ENCODE data around the gene PRRX2.
"Not testable (repeated sequence)": the region's sequence is repeated elsewhere in the genome, so short reads cannot be mapped to it uniquely, and the experiment has no call there.

PRRX2 gene

DNA sequence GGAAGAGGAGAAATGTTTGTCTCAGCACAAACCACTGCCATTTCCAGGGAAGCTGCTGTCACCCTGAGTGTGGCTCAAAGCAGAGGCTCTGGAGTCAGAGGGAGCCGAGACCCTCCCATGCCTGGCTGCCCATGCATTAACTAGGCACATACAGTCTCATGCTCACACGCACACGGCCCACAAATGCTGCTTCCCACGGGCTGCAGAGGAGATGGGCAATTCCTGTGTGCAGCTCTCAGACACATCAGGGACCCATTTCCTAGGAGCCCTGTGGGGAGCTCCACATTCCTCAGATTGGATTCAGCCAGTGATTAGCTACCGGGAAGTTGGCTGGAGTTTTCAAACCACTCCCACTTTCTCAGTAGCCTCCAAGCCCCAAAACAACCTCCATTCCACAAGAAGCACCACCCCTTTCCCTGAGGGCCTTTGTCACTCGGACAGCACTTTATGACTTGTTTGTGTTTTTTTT, 96.5 kb downstream of the PRRX2 start:
- no peak for DNase-seq

DNA sequence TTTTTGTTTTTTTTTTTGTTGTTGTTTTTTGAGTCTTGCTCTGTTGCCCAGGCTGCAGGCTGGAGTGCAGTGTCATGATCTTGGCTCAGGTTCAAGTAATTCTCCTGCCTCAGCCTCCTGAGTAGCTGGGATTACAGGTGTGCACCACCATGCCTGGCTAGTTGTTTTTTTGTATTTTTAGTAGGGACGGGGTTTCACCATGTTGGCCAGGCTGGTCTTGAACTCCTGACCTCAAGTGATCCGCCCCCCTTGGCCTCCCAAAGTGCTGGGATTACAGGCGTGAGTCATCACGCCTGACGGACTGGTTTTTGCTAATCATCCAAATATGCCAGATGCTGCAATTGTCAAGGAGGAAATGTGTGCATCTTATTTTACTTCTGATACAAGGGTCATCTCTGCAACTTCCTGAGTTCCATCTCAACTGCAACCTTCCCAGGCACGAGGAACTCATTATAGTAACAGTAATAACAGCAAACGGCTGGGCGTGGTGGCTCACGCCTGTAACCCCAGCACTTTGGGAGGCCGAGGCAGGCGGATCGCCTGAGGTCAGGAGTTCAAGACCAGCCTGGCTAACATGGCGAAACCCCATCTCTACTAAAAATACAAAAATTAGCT, 97.0 kb downstream of the PRRX2 start:
- DNase-seq: not testable (repeated sequence)

DNA sequence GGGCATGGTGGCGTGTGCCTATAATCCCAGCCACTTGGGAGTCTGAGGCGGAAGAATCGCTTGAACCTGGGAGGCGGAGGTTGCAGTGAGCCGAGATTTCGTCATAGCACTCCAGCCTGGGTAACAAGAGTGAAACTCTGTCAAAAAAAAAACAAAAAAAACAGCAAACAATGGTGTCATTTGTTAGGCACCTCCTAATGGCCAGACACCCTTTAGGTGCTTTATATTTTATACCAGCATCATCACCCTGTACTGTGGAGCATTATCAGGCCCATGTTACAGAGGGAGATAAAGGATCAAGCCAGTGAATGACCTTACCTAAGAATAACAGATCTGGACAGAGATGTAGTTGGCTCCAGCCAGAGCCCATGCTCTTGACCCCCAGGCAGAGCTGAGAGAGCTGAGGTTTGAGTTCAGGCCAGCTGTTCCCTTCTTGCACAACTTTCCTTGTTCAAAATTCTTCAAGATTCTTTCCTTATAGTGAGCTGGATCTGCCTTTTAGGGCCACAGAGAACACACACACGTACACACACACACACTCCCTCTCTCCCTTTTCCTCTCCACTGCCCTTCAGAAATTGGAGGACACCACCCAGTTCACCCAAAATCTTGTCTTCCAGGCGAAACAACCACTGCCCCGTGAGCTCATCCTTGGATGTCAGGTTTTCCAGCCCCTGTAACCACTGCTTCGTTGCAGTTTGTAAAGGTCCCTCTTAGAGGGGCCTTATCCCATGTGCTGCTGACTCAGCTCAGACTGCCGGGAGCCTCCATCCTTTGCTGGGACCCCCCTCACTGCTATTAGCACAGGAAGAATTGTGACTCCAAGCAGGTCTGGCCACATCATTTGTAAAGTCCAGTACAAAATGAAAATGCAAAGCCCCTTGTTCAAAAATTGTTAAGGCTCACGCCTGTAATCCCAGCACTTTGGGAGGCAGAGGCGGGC, 97.8 kb downstream of the PRRX2 start:
- no peak for DNase-seq

DNA sequence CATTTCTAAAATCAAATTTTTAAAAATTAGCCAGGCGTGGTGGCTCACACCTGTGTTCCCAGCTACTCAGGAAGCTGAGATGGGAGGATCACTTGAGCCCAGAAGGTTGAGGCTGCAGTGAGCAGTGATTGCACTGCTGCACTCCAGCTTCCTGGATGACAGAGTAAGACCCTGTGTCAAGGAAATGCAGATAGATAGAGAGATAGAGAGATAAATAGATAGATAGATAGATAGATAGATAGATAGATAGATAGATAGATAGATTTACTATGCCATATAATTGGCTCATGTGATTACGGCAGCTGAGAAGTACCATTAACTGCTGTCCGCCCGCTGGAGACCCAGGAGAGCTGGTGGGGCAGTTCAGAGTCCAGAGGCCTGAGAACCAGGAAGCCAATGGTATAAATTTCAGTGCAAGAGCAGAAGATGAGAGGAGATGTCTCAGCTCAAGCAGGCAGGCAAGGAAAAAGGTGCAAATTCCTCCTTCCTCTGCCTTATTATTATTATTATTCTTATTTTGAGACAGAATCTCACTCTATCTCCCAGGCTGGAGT, 100.4 kb downstream of the PRRX2 start:
- no peak for DNase-seq

DNA sequence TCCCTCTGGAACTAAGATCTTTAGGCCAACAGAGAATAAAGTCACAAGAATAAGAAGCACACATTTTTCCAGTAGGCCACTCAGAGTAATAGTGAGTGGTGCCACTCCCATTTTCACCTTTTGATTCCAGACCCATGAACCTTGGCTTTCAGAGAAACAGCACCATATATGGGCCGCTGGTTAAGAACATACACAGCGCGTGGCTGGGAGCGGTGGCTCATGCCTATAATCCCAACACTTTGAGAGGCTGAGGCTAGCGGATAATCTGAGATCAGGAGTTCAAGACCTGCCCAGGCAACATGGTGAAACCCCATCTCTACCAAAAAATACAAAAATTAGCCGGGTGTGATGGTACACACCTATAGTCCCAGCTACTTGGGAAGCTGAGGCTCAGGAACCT, 103.0 kb downstream of the PRRX2 start:
- no peak for DNase-seq

DNA sequence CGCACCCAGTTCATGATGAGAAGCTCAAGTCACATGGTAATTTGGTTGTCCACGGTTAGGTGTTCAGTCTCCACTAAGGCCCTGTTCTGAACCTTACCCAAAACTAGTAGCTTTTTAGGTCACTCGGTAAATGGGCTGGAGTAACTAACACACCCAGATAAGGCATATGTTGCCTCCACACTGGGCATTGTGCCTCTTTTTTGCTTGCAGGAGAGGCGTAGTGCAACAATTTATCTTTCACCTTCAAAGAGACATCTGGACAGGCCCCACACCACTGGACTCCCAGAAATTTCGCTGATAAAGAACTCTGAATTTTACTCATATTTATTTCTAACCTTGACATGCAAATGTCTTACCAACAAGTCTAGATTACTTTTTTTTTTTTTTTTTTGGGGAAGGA, 104.2 kb downstream of the PRRX2 start:
- no peak for DNase-seq

DNA sequence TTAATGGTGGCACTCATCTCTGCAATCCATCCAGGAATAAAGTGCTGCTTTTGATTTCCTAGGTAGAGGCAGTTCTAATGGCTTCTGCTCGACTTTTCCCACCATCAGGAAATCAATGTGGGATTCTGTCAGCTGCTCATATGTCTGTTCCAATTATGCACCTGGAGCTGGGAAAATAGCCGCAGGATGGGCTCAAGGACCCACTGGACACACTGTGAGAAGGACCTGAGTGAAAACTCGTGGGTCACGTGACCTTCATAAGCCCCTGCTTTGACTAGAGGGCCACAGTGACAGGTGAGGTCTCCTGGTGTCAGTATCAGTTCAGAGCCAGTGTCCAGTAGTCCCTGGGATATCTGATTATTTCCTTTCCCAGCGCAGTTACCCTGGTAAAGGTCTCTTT, 105.3 kb downstream of the PRRX2 start:
- no peak for DNase-seq

Data from NCI-H1092 (cell line).